HL-60 (cell line): ENCODE results near the gene AP1M2.

Experiments used
- CTCF ChIP-seq: IDR thresholded peaks from one replicate; pipeline ENCODE4 v1.5.1; 2011; ENCODE audit warnings: low read length, control low read depth, inconsistent platforms; ENCODE audit not compliant: insufficient read depth
- GABPA ChIP-seq: IDR thresholded peaks from 2 replicates; pipeline ENCODE4 v1.6.1; 2012; ENCODE audit warnings: low read depth
- POLR2AphosphoS5 ChIP-seq: IDR thresholded peaks from 2 replicates; pipeline ENCODE4 v1.6.1; 2012; ENCODE audit warnings: low read depth
- SPI1 ChIP-seq: IDR thresholded peaks from 2 replicates; pipeline ENCODE4 v1.6.1; 2012; ENCODE audit warnings: low read depth, mild to moderate bottlenecking, borderline replicate concordance

GRCh38 chr19:10557603-10558197 is 29.4 kb downstream of the AP1M2 start:
- TF ChIP-seq CTCF (no peak), GABPA (no peak), POLR2AphosphoS5 (no peak), SPI1 (no peak)
